GM19023 (cell line): ENCODE measurements around the gene CUL7.
A peak's percentile ranks its signal among the peaks of the same experiment; 100 is the strongest.
"Not testable (repeated sequence)": the region's sequence is repeated elsewhere in the genome, so short reads cannot be mapped to it uniquely, and the experiment has no call there.

Experiments used
- ATAC-seq: cut with Tn5 transposase; IDR thresholded peaks from one replicate; pipeline ENCODE4 v1.9.1; 2021; ENCODE audit warnings: mild to moderate bottlenecking, moderate library complexity; ENCODE audit not compliant: unreplicated experiment

CUL7 gene

GRCh38 chr6:43053545-43054205, at the start of gene CUL7:
TSS of gene CUL7 (minus strand) at chr6:43053851. CDS start at chr6:43052788, 1,063 bp downstream.
- ATAC-seq: peak; percentile 90

- ATAC-seq: no peak
Observed at GRCh38 chr6:43101497-43101896, 47.8 kb upstream of the CUL7 start.

- no peak for ATAC-seq
Observed at GRCh38 chr6:43097502-43097901, 43.9 kb upstream of the CUL7 start.

- ATAC-seq: no peak
Observed at GRCh38 chr6:43097098-43097489, 43.4 kb upstream of the CUL7 start.

GRCh38 chr6:43096451-43097097, 42.9 kb upstream of the CUL7 start:
- no peak for ATAC-seq

- no peak for ATAC-seq
Observed at GRCh38 chr6:43095939-43096338, 42.3 kb upstream of the CUL7 start.

GRCh38 chr6:43093436-43094289, 40.0 kb upstream of the CUL7 start:
- ATAC-seq: no peak

- no peak for ATAC-seq
Observed at GRCh38 chr6:43092635-43093034, 39.0 kb upstream of the CUL7 start.

- ATAC-seq: no peak
Observed at GRCh38 chr6:43091436-43091991, 37.9 kb upstream of the CUL7 start.

- ATAC-seq: no peak
Observed at GRCh38 chr6:43091020-43091419, 37.4 kb upstream of the CUL7 start.

- no peak for ATAC-seq
Observed at GRCh38 chr6:43090559-43090956, 36.9 kb upstream of the CUL7 start.

GRCh38 chr6:43089874-43090558, 36.4 kb upstream of the CUL7 start:
- ATAC-seq: no peak

GRCh38 chr6:43089467-43089866, 35.8 kb upstream of the CUL7 start:
- no peak for ATAC-seq

- ATAC-seq: no peak
Observed at GRCh38 chr6:43088654-43089056, 35.0 kb upstream of the CUL7 start.

- no peak for ATAC-seq
Observed at GRCh38 chr6:43086022-43086658, 32.5 kb upstream of the CUL7 start.

GRCh38 chr6:43082806-43083655, 29.4 kb upstream of the CUL7 start:
- no peak for ATAC-seq

GRCh38 chr6:43081922-43082321, 28.3 kb upstream of the CUL7 start:
- not testable (repeated sequence) for ATAC-seq

GRCh38 chr6:43081043-43081442, 27.4 kb upstream of the CUL7 start:
- no peak for ATAC-seq

GRCh38 chr6:43078691-43079090, 25.0 kb upstream of the CUL7 start:
- no peak for ATAC-seq
